MG63 (cell line): ENCODE data around the gene SLC39A10. TPM values are rescaled to one million over a fixed set of nuclear protein-coding genes. Genes with fewer than 3 reads are reported as not detected.
A peak's percentile ranks its signal among the peaks of the same experiment; 100 is the strongest.

Experiments
- DNase-seq: peaks from one replicate; pipeline ENCODE4 v3.0.0-alpha.2; 2020
- H3K27me3 ChIP-seq: fragments of 250-450 bp; sonication (Bioruptor Pico); 2 replicates; pipeline ENCODE4 v1.5.1; 2020; ENCODE audit warnings: mild to moderate bottlenecking, moderate library complexity
- H3K36me3 ChIP-seq: fragments of 250-450 bp; sonication (Bioruptor Pico); 2 replicates; pipeline ENCODE4 v1.5.1; 2020; ENCODE audit warnings: mild to moderate bottlenecking, moderate library complexity
- H3K4me3 ChIP-seq: fragments of 250-450 bp; sonication (Bioruptor Pico); 2 replicates; pipeline ENCODE4 v1.5.1; 2020; ENCODE audit warnings: mild to moderate bottlenecking, moderate library complexity
- H3K9me3 ChIP-seq: fragments of 250-450 bp; sonication (Bioruptor Pico); 2 replicates; pipeline ENCODE4 v1.5.1; 2020; ENCODE audit warnings: mild to moderate bottlenecking, moderate library complexity
- total RNA-seq: library from RNA; depleted of rRNA; stranded (reverse); fragments of >200 nt; shearing (Covaris generic); gene quantifications from 2 replicates; pipeline ENCODE4 v1.2.3, GENCODE V29; 2014; ENCODE audit warnings: low replicate concordance; rRNA removed

The SLC39A10 gene, protein sequence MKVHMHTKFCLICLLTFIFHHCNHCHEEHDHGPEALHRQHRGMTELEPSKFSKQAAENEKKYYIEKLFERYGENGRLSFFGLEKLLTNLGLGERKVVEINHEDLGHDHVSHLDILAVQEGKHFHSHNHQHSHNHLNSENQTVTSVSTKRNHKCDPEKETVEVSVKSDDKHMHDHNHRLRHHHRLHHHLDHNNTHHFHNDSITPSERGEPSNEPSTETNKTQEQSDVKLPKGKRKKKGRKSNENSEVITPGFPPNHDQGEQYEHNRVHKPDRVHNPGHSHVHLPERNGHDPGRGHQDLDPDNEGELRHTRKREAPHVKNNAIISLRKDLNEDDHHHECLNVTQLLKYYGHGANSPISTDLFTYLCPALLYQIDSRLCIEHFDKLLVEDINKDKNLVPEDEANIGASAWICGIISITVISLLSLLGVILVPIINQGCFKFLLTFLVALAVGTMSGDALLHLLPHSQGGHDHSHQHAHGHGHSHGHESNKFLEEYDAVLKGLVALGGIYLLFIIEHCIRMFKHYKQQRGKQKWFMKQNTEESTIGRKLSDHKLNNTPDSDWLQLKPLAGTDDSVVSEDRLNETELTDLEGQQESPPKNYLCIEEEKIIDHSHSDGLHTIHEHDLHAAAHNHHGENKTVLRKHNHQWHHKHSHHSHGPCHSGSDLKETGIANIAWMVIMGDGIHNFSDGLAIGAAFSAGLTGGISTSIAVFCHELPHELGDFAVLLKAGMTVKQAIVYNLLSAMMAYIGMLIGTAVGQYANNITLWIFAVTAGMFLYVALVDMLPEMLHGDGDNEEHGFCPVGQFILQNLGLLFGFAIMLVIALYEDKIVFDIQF
- 22.7 and 26.0 TPM in 2 replicates for total RNA-seq

DNA sequence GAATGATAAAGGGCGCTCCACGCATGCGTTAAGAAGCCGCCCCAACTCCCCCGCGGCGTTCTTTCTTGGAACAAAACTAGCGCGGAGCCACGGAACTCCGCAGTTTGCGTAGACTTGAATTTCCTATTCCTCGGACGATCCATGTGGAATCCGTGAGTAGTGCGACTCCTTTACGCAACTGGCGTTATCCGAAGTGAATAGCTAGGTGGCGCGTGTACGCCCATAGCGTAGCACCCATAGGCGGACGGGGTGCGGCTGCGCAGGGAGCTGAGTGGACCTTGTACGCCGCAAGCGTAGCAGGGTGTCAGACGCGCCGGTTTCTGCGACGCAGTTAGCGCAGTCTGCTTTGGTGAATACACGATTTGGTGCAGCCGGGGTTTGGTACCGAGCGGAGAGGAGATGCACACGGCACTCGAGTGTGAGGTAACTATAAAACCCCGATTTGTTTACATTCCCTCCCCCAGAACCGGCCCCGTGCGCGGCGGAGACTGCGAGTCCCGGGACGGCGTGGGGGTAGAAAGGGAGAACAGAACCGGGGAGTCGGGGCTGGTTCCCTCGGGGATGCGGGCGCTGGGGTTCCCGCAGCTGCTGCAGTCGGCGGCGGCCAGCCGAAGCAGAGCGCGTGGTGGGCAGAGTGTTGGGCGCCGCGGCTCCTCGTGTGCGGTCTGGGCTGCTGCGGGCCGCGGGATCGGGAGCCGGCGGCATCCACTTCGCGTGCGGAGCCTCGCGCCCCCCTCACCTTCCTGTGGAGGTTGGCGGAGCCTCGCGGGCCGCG is at the start of gene SLC39A10:
SLC39A10 (plus strand) TSS at position 368 of the 775 bp plus-strand sequence. CDS start 22,817 bp downstream, outside the sequence.
- Histone ChIP-seq H3K36me3 (peaks cover 16% of the 10 kb centered on the region), H3K27me3 (no peaks in the 10 kb centered on the region), H3K4me3 (peak within 1 kb of the TSS; percentile 98), H3K9me3 (no peaks in the 10 kb centered on the region)
- DNase-seq = peak; percentile 92

DNA sequence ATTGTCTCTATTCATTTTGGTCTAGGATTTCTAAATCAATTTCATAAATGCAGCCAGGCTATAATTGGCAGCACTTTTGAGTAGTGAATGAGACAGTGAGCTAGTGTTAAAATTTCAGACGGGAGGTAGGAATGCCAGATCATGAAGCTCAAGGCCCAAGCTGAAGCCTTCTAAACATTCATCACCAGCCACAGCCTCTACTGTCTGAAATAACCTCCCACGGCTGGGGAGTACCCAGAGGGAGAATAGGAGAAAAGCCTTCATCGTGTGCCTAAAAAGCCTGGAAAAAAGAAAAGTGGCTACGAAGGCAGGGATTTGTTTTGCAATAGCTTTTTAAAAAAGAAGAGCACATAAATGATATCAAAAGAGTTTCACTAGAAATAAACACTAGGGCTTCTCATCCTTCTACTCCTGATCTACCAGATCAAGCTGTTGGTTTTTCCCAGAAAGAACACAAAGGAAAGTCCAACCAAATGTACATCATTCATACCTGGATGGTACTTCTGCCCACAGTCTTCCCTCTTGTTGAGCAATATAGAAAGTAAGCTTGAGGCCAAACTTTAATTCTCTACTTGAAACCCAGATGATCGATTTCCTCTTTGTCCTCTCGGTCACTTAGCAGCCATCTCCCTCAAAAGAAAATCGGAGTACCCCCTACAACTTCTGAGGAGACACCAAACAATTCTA is 48.1 kb upstream of the SLC39A10 start:
- no peaks in the 10 kb centered on the region for H3K9me3 ChIP-seq
- no peak overlapping the region for H3K4me3 ChIP-seq
- H3K36me3 ChIP-seq = no peaks in the 10 kb centered on the region
- no peak for DNase-seq
- H3K27me3 ChIP-seq = no peaks in the 10 kb centered on the region

DNA sequence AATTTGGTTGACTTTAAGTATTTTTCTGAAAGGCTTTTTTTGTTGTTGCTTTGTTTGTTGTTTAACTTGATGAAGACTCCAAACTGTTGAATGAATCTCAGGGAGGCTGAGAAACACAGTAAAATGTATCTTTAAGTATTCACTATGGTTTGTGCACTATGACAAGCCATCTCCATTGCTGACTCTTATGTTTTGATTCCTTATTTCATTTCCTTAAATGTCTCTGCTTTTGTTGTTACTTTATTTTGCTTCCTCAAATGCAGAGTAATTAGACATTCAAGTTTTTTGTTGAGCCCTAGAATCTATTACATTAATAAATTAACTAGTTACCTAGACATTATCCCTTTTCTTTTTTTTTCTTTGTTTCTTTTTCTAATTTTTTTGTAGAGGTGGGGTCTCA is 46.3 kb upstream of the SLC39A10 start:
- no peaks in the 10 kb centered on the region for H3K27me3 ChIP-seq
- DNase-seq = no peak
- no peaks in the 10 kb centered on the region for H3K36me3 ChIP-seq
- H3K4me3 ChIP-seq = no peak overlapping the region
- no peaks in the 10 kb centered on the region for H3K9me3 ChIP-seq

DNA sequence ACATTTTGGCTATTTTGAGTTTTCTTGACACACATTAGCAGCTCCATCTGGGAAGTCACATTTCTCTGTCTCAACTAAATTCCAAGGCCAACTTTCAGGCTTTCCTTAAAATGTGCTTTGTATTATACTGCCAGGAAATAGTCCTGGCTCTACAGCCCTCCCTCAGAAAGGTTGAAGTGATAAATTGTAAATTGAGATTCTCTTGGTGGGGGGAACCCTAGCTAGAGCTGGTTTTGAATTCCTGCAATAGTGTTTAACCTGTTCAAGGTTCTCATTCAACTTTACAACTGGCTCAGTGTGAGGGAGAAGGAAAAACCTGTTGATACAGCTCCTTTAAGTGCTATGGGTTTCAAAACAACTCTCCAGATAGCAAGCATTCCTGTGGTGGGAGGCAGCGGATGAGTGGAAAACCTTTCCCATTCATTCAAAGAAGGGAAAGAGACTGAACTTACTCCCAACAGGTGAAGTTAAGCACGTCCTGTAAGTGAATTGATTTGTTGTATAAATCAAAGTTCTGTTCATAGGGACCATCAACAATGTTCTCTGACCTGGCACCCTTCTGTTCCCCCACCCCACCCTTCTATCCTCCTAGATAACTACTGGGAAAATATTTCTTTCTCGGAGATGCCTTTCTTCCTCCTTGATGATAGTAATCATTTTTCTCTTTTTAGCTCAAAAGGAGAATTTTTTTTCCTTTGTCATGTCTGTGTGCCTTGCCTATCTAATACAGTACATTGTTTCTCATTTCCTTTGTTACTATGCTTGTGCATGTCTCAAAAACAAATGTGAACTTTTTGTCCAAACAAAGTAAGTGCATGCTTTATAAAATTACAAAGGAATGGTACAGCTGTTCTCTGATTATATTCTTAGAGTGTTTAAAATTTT is 44.2 kb upstream of the SLC39A10 start:
- no peak for DNase-seq
- no peak overlapping the region for H3K4me3 ChIP-seq
- no peaks in the 10 kb centered on the region for H3K27me3 ChIP-seq
- H3K36me3 ChIP-seq = no peaks in the 10 kb centered on the region
- H3K9me3 ChIP-seq = no peaks in the 10 kb centered on the region

DNA sequence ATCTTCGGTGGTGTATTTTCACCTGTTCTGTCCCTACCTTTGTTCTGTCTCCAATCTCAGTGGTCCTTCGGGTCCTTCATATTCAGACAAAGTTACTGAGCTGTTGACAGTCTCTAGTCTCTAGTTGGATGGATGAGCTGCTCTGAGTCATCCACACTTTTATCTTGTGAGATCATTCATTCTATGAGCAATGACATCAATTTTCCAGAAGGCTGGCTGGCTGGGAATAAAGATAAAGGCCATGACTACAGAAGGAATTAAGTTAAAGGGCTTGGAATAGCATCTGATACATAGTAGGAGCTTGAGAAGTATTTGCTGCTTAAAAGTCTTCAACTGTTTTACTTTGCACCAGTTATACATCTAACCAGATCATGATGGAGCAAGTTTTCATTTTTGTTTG is 43.1 kb upstream of the SLC39A10 start:
- H3K27me3 ChIP-seq = no peaks in the 10 kb centered on the region
- H3K4me3 ChIP-seq = no peak overlapping the region
- no peaks in the 10 kb centered on the region for H3K9me3 ChIP-seq
- H3K36me3 ChIP-seq = no peaks in the 10 kb centered on the region
- DNase-seq = peak; percentile 38

DNA sequence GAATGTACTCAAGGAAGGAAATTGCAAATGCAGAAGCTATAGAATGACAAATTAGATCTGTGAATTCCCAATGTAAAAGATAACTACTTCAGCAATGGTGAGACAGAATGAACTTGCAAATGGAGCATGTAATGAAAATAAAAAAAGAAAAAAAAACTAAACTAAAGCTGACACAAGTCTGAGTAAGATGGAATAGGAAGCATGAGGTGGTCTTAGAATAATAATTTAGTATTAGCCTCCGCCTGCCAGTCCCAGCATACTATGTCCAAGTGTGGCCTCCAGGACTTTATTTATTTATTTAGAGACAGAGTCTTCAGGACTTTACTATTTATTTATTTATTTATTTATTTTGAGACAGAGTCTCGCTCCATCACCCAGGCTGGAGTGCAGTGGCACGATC is 37.4 kb upstream of the SLC39A10 start:
- no peaks in the 10 kb centered on the region for H3K9me3 ChIP-seq
- H3K27me3 ChIP-seq = no peaks in the 10 kb centered on the region
- no peak overlapping the region for H3K4me3 ChIP-seq
- no peak for DNase-seq
- no peaks in the 10 kb centered on the region for H3K36me3 ChIP-seq

DNA sequence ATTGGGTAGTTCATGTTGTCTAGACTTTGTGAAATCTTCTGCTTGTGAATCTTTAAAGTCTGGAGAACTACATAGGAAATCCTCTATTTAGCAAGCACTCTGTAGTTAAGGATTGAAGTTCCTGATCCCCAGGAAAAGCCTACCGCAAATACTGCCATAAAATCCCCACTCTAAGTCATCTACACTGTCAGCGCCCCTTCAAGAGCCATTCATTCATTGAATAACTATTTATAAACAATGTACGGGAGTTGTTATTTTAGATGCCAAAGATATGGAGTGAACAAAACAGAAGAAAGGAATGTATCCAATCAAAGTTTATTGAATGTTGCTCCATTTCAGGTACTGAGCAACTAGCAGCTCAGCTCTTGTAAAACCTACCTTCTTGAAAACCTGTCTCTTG is 36.5 kb upstream of the SLC39A10 start:
- Histone ChIP-seq H3K9me3 (no peaks in the 10 kb centered on the region), H3K36me3 (no peaks in the 10 kb centered on the region), H3K4me3 (no peak overlapping the region), H3K27me3 (no peaks in the 10 kb centered on the region)
- no peak for DNase-seq

DNA sequence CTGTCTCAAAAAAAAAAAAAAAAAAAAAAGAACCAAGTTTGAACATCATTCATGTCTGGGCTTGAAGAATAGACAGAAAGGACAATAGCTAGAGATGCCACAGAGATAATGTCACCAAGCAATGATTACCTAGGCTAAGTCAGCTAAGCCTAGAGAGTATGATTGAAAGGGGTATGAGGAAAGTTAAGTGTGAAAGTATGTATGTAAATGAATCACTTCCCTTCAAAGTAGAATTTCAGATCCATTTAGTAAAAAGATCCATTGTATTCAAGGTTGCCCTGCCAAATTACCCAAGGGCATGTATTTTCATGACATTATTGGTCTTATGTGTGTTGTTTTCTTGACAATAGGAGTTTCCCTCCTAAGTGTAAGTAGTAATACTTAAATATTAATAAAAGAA is 34.1 kb upstream of the SLC39A10 start:
- H3K9me3 ChIP-seq = no peaks in the 10 kb centered on the region
- H3K27me3 ChIP-seq = no peaks in the 10 kb centered on the region
- H3K36me3 ChIP-seq = no peaks in the 10 kb centered on the region
- no peak for DNase-seq
- no peak overlapping the region for H3K4me3 ChIP-seq

DNA sequence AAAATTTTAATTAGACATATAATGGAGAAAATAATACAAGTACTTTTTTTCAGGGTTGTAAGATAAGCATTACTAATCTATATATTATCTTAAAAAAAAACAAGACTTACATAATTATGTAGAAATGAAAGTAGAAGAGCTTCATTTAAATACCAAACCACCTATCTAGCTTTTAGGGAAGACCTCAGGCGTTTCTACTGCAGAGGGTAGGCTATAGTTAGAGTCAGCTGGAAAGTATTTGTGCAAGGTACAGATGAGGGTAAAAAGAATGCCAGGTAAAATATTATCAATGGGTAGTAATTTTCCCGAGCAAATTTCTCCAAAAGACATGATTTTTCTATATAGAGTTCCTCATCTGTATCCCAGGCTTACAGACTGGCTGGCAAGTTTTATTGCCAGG is 30.5 kb upstream of the SLC39A10 start:
- no peak for DNase-seq
- H3K36me3 ChIP-seq = no peaks in the 10 kb centered on the region

DNA sequence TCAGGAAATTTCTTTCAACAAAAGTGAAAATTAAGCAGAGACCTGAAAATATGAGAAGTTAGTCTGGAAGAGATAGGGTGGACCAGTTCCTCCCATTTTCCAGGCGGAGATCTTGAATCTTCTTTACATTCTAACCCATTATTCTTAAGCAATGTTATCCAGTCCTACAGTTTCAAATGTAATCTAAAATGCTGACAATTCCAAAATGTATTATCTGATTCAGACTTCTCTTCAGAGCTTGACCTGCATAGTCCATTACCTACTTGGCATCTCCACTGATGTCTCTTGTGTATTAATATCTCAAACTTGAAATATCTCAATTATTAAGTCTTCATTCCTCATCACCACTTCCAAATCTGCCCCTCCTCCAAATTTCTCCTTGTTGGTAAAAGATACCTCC is 28.4 kb upstream of the SLC39A10 start:
- DNase-seq = no peak
- H3K4me3 ChIP-seq = no peak overlapping the region
- H3K36me3 ChIP-seq = no peaks in the 10 kb centered on the region
- no peaks in the 10 kb centered on the region for H3K9me3 ChIP-seq
- no peaks in the 10 kb centered on the region for H3K27me3 ChIP-seq

More for the DNA sequence above, 30.5 kb upstream of the SLC39A10 start:
- Histone ChIP-seq H3K4me3 (no peak overlapping the region), H3K9me3 (no peaks in the 10 kb centered on the region), H3K27me3 (no peaks in the 10 kb centered on the region)

DNA sequence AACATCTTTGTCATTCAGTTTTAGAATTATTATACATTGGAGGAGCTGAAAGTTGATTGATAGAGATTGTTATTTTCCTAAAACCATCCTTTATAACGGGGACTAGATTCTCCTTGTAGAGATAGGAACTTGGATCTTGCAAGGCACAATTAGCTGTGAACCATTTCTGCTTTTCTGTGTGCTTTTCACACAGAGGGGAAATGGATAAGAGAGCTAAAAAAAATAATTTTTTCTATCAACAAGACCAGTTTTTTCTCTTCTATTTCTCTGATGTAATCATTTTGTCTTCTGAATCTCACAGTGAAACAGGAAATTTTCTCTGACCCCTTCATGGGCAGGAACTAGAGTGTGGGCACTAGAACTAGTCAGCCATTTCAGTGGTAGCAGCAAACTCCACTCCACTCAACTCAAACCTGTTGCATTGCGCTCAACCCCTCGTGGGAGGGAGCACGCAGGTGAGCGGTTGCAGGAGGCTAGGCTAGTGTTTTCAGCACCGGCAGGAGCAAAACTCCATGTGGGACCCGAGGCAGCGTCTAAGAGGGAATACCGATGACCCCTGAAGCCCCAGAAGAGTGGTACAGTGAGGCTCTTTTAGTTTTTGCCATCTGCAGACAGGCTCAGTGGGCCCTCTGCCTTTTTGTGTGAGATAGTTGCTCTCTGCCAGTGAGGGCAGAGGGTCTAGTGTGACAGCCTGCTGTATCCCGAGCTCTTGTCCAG is 24.0 kb upstream of the SLC39A10 start:
- H3K27me3 ChIP-seq = no peaks in the 10 kb centered on the region
- no peaks in the 10 kb centered on the region for H3K36me3 ChIP-seq
- H3K9me3 ChIP-seq = no peaks in the 10 kb centered on the region
- no peak overlapping the region for H3K4me3 ChIP-seq
- DNase-seq = no peak

DNA sequence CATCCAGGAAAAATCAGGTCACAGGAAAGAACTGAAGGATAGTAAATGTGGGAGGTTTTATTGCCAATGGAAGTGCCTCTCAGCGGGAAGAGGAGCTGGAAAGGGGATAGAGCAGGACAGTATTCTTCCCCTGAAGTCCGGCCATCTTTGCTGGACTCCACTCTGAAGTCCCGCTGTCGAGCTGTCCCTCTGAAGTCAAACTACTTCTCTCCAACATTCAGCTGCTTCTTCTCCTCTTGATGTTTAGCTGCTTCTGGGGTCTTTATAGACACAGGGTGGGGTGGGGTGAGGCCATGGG is 23.5 kb upstream of the SLC39A10 start:
- Histone ChIP-seq H3K4me3 (no peak overlapping the region), H3K27me3 (no peaks in the 10 kb centered on the region), H3K36me3 (no peaks in the 10 kb centered on the region), H3K9me3 (no peaks in the 10 kb centered on the region)
- DNase-seq = no peak

DNA sequence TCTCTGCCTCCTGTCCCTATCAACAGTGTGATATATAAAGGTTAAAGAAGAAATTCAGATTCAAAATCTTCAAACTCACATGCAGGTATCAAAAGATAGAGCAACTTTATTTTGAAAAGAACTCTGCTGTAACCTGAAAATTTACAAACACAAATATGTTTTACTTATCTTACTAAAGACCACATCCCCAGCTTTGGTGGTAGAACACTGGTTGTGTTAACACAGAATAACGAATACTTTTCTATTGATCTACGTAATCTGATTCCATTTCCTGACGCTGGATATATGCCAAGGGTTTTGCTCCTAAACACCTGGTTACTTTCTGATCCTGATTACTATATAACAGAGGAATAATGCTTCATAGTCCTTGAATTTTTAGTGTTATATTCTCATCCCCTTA is 23.1 kb upstream of the SLC39A10 start:
- H3K9me3 ChIP-seq = no peaks in the 10 kb centered on the region
- DNase-seq = no peak
- H3K27me3 ChIP-seq = no peaks in the 10 kb centered on the region
- no peaks in the 10 kb centered on the region for H3K36me3 ChIP-seq
- no peak overlapping the region for H3K4me3 ChIP-seq

DNA sequence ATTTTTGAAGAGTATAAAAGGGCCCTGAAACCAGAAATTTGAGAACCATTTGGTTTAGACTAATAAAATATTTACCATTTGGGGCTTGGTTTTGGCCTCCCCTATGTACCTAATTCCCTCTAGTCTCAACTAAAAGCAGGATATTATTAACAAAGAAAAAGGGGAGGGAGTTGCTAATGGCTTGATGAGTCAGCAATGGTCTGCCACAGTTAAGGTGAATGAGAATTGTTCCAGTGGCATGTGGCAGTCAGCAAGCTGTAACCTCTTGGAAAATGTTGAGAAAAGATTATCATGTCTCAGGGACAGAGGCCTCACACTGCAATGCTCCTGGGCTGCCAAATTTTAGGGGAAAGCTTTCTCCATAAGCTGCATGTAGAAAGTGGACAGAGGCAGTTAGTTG is 20.1 kb upstream of the SLC39A10 start:
- Histone ChIP-seq H3K36me3 (no peaks in the 10 kb centered on the region), H3K27me3 (no peaks in the 10 kb centered on the region), H3K4me3 (no peak overlapping the region), H3K9me3 (no peaks in the 10 kb centered on the region)
- DNase-seq = no peak

DNA sequence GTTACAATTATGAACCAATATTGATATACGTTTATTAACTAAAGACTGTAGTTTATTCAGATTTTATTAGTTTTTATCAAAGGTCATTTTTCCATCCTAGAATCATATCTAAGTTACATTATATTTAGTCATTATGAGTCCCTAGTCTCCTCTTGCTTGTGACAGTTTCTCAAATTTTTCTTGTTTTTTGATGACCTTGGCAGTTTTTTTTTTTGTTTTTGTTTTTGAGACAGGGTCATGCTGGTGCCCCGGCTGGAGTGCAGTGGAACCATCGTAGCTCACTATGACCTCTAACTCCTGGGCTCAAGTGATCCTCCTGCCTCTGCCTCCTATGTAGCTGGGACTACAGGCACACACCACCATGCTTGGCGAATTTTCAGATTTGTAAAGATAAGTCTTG is 18.3 kb upstream of the SLC39A10 start:
- no peak overlapping the region for H3K4me3 ChIP-seq
- no peaks in the 10 kb centered on the region for H3K9me3 ChIP-seq
- no peaks in the 10 kb centered on the region for H3K36me3 ChIP-seq
- no peak for DNase-seq
- H3K27me3 ChIP-seq = no peaks in the 10 kb centered on the region
